Kidney (tissue), 14 donors: ENCODE results near the gene ZNF157. TPM values are rescaled to one million over a fixed set of nuclear protein-coding genes. Genes with fewer than 3 reads are reported as not detected.

Source experiments
- DNase-seq, 5 donors: peaks; one replicate each; pipeline ENCODE4 v3.0.0-alpha.2; 2013 to 2020
- FAIRE-seq: peaks from 2 replicates; lab custom pipeline; 2012; peaks lifted over from hg19 to GRCh38; lab: Jason Lieb, UNC
- H3K27ac ChIP-seq, 2 donors: one replicate each; pipeline ENCODE4 v1.7.0; 2013; ENCODE audit warnings: low read depth in 2 of 2, low read length in 2 of 2, inconsistent platforms in 1 of 2
- H3K27me3 ChIP-seq: one replicate; pipeline ENCODE4 v1.7.1; 2013; ENCODE audit warnings: low read length, inconsistent platforms; ENCODE audit not compliant: control insufficient read depth, insufficient read depth
- H3K36me3 ChIP-seq, 3 donors: one replicate each; pipeline versions ENCODE4 v1.7.0 to v1.7.1; 2013; ENCODE audit warnings: low read length in 3 of 3, control low read depth in 1 of 3, inconsistent platforms in 1 of 3; ENCODE audit not compliant: insufficient read depth in 3 of 3, control insufficient read depth in 2 of 3
- H3K4me1 ChIP-seq, 3 donors: one replicate each; pipeline versions ENCODE4 v1.7.0 to v1.7.1; 2013; ENCODE audit warnings: low read length in 3 of 3, inconsistent platforms in 1 of 3, low read depth in 1 of 3; ENCODE audit not compliant: control insufficient read depth in 2 of 3, insufficient read depth in 2 of 3
- H3K4me3 ChIP-seq, 3 donors: one replicate each; pipeline versions ENCODE4 v1.7.0 to v1.8.1; 2013; ENCODE audit warnings: low read length in 3 of 3, control low read depth in 1 of 3, inconsistent platforms in 1 of 3
- H3K9ac ChIP-seq, 3 donors: one replicate each; pipeline versions ENCODE4 v1.7.0 to v1.7.1; 2013; ENCODE audit warnings: low read length in 3 of 3, control low read depth in 1 of 3, inconsistent platforms in 1 of 3
- H3K9me3 ChIP-seq, 3 donors: one replicate each; pipeline versions ENCODE4 v1.7.0 to v1.7.1; 2013; ENCODE audit warnings: low read length in 3 of 3, control low read depth in 1 of 3, inconsistent platforms in 1 of 3; ENCODE audit not compliant: control insufficient read depth in 2 of 3, insufficient read depth in 1 of 3
- intact Hi-C: fragments of 100-400 bp; cut with DNase I; formaldehyde crosslinking; loops from one replicate; pipeline ENCODE4 v1.11.1; 2022
- polyA plus RNA-seq: library from polyadenylated mRNA; stranded (reverse); fragments of 350-450 nt; fragmentation: Illumina TruSeq; extraction: RNeasy Lipid Tissue Mini Kit (QIAGEN cat#74804); gene quantifications from one replicate; pipeline ENCODE4 v1.2.3, GENCODE V29; 2014; ENCODE audit warnings: low read depth, low replicate concordance; ENCODE audit not compliant: insufficient read depth
- total RNA-seq: library from RNA; stranded (reverse); fragmentation: NEBNext Ultra II Directional; extraction: Animal tissue kit (Norgen Biotek cat#: 25700); gene quantifications from one replicate; pipeline ENCODE4 v1.2.1, GENCODE V29; 2021
- TF ChIP-seq, protein P1 (sequence below): IDR thresholded peaks from 3 replicates; pipeline ENCODE4 v1.5.1; 2012; ENCODE audit warnings: mild to moderate bottlenecking, moderate library complexity, borderline replicate concordance; ENCODE audit not compliant: insufficient read depth; ENCODE audit errors: extremely low read depth
- donor health status: control.
- donor health status: control.
- donor health status: control.
- donor health status: control.
- donor health status: control.
- donor health status: DM: yes; HTN: yes; CAD: no.
- donor health status: Normal renal cell carcinoma (clear cell type).

ZNF157 gene
- total and polyA plus RNA-seq, 2 donors from 2014 or later = 0.17 to 0.57 TPM

GRCh38 chrX:47456080-47456479 is 85.7 kb downstream of the ZNF157 start:
- H3K36me3 ChIP-seq = peaks cover 0 to 3% (median 2%) of the 10 kb centered on the region in 3 donors
- no peak for FAIRE-seq
- TF ChIP-seq, protein P1, sequence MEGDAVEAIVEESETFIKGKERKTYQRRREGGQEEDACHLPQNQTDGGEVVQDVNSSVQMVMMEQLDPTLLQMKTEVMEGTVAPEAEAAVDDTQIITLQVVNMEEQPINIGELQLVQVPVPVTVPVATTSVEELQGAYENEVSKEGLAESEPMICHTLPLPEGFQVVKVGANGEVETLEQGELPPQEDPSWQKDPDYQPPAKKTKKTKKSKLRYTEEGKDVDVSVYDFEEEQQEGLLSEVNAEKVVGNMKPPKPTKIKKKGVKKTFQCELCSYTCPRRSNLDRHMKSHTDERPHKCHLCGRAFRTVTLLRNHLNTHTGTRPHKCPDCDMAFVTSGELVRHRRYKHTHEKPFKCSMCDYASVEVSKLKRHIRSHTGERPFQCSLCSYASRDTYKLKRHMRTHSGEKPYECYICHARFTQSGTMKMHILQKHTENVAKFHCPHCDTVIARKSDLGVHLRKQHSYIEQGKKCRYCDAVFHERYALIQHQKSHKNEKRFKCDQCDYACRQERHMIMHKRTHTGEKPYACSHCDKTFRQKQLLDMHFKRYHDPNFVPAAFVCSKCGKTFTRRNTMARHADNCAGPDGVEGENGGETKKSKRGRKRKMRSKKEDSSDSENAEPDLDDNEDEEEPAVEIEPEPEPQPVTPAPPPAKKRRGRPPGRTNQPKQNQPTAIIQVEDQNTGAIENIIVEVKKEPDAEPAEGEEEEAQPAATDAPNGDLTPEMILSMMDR = no peak

GRCh38 chrX:47458528-47458927 is 88.2 kb downstream of the ZNF157 start:
- Histone ChIP-seq H3K4me3 (no peak overlapping the region), H3K36me3 (peaks cover 0 to 3% (median 2%) of the 10 kb centered on the region in 3 donors), H3K4me1 (no peaks in the 10 kb centered on the region), H3K9me3 (no peaks in the 10 kb centered on the region), H3K27ac (no peak overlapping the region), H3K27me3 (no peaks in the 10 kb centered on the region), H3K9ac (no peak overlapping the region)
- DNase-seq (no peak), FAIRE-seq (no peak)
- intact Hi-C loops = no loop called here
- TF ChIP-seq, protein P1 = no peak

More at GRCh38 chrX:47456080-47456479, 85.7 kb downstream of the ZNF157 start:
- intact Hi-C loops = no loop called here
- DNase-seq = no peak
- Histone ChIP-seq H3K4me1 (no peaks in the 10 kb centered on the region), H3K9ac (no peak overlapping the region), H3K9me3 (no peaks in the 10 kb centered on the region), H3K27me3 (no peaks in the 10 kb centered on the region), H3K4me3 (no peak overlapping the region), H3K27ac (no peak overlapping the region)

- TF ChIP-seq, protein P1 = no peak
- no peak for DNase-seq
- no peak for FAIRE-seq
- Histone ChIP-seq H3K27ac (no peak overlapping the region), H3K27me3 (no peaks in the 10 kb centered on the region), H3K9me3 (no peaks in the 10 kb centered on the region), H3K36me3 (peaks cover 0 to 2% (median 0%) of the 10 kb centered on the region in 3 donors), H3K9ac (no peak overlapping the region), H3K4me1 (no peaks in the 10 kb centered on the region), H3K4me3 (no peak overlapping the region)
- intact Hi-C loops = no loop called here
Measured at GRCh38 chrX:47460561-47460960, 90.2 kb downstream of the ZNF157 start.

Other genes with a start within 250 kb of the ZNF157 start
- 70.7 TPM for gene NDUFB11, start 225.9 kb upstream of the ZNF157 start, total RNA-seq
- gene NDUFB11, start 225.9 kb upstream of the ZNF157 start, polyA plus RNA-seq = 215 TPM
- gene RBM10, start 225.4 kb upstream of the ZNF157 start, total RNA-seq = 31.7 TPM
- gene RBM10, start 225.4 kb upstream of the ZNF157 start, polyA plus RNA-seq = 27.5 TPM
- 218 TPM for gene UBA1, start 176.7 kb upstream of the ZNF157 start, total RNA-seq
- 155 TPM for gene UBA1, start 176.7 kb upstream of the ZNF157 start, polyA plus RNA-seq
- gene CDK16, start 151.9 kb upstream of the ZNF157 start, total RNA-seq = 96.1 TPM
- 89.1 TPM for gene CDK16, start 151.9 kb upstream of the ZNF157 start, polyA plus RNA-seq
- 91.6 TPM for gene USP11, start 137.6 kb upstream of the ZNF157 start, total RNA-seq
- gene USP11, start 137.6 kb upstream of the ZNF157 start, polyA plus RNA-seq = 30.9 TPM
- gene ZNF41, start 112.6 kb downstream of the ZNF157 start, total RNA-seq = 12.7 TPM
- 2.5 TPM for gene ZNF41, start 112.6 kb downstream of the ZNF157 start, polyA plus RNA-seq
- gene ARAF, start 190.6 kb downstream of the ZNF157 start, total RNA-seq = 79.4 TPM
- gene ARAF, start 190.6 kb downstream of the ZNF157 start, polyA plus RNA-seq = 105 TPM
- 551 TPM for gene TIMP1, start 211.9 kb downstream of the ZNF157 start, total RNA-seq
- gene TIMP1, start 211.9 kb downstream of the ZNF157 start, polyA plus RNA-seq = 382 TPM
- gene SYN1, start 249.3 kb downstream of the ZNF157 start, total RNA-seq = 0.85 TPM
- gene SYN1, start 249.3 kb downstream of the ZNF157 start, polyA plus RNA-seq = 0.88 TPM